NCI-H187 treated with DMSO at 0.1 percent for 48 hours (cell line): ENCODE results near the gene NR4A3.

Experiments used
- DNase-seq: peaks from one replicate; lab custom pipeline; 2025; lab: John Stamatoyannopoulos, UW

NR4A3 gene

DNA sequence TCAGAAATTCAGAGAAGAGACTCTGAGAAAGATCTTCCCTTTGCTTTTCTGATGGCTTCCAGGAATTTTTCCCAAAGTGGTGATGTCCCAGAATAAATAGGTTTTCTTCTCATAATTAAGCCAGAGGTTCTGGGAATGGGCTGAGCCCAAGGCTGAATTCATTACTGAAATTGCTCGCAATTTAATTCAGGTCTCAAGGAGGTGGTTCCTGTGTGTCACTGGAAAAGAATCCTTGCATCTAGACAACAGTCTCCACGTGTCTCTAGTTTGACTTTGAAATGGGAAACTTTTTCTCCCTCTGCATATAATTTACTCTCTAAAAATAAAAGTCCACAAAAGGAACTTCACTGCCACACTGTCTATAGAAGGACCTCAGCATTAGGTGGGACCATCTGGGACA is 57.0 kb downstream of the NR4A3 start:
- no peak for DNase-seq

DNA sequence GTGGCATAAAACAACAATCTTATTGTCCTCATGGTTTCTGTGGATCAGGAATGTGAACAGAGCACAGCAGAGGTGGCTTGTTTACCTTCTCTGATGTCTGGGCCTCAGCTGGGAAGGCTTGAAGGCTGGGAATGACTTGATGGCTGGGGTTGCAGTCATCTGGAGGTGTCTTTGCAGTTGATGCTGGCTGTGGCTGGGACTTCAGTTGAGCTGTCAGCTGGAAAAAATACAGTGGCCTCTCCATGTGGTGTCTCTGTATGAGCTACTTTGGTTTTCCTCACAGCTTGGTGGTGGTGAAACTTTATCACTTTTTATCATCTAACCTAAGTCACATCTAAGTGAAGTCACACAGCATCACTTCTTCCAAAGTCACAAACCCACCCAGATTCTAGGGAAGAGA is 60.1 kb downstream of the NR4A3 start:
- DNase-seq: no peak

- DNase-seq: no peak
Observed at GRCh38 chr9:99885747-99886146, 64.1 kb downstream of the NR4A3 start.

DNA sequence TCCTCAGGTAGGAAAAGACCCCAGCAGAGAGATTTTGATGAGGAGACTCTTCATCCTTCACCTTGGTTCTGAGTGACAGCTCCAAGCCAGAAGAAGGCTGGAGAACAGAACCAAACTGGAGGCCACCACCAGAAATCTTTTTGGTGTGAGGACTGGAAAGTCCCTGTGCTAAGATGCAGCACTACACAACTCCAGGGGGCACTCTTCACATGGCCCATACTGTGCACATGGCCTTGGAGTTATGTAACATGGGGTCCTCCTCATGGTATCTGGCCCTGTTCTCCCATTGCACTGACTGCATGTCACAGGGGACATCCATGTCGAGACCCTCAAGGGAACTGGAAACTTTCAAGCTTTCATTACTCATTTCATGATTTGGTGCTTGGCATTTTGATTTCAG is 67.4 kb downstream of the NR4A3 start:
- DNase-seq: no peak

DNA sequence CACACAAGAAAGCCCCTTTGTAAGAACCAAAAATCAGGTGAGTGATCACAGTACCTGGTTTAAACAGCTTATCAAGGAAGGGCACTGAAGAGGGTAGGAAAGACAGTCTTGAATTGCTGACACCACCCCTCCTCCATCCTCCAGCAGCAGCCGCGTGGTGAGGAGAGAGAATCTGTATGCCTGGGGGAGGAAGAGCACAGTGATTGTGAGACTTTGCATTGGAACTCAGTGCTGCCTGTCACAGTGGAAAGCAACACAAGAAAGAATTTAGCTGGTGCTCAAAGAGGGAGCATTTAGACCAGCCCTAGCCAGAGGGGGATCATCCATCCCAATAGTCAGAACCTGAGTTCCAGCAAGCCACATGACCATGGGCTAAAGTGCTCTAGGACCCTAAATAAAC is 73.1 kb downstream of the NR4A3 start:
- no peak for DNase-seq

DNA sequence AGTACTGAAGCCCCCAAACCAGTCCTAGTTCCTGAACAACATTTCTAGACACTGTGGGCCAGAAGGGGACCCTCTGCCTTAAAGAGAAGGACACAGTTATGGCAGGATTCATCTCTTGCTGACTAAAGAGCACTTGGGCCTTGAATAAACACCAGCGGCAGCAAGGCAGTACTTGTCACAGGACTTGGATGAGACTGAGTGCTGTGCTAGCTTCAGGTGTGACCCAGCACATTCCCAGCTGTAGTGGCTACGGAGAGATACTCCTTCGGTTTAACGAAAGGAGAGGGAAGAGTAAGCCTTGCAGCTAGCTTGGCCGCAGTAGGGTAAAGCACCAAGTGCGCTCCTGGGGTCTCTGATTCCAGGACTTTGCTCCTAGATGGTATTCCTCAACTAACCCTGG is 73.8 kb downstream of the NR4A3 start:
- no peak for DNase-seq

GRCh38 chr9:99896119-99896518 is 74.4 kb downstream of the NR4A3 start:
- DNase-seq: no peak

DNA sequence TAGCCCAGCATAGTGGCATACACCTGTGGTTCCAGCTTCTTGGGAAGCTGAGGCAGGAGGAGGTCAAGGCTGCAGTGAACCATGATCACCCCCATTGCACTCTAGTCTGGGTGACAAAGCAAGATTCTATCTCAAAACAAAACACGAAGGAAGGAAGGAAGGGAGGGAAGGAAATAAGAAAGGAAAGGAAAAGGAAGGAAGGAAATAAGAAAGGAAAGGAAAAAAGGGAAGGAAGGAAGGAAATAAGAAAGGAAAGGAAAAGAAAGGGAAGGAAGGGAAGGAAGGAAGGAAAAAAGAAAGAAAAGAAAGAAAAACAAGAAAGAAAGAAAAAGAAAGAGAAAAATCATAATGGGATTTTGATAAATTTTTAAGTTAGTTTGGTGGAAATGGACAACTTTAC is 81.7 kb downstream of the NR4A3 start:
- no peak for DNase-seq

DNA sequence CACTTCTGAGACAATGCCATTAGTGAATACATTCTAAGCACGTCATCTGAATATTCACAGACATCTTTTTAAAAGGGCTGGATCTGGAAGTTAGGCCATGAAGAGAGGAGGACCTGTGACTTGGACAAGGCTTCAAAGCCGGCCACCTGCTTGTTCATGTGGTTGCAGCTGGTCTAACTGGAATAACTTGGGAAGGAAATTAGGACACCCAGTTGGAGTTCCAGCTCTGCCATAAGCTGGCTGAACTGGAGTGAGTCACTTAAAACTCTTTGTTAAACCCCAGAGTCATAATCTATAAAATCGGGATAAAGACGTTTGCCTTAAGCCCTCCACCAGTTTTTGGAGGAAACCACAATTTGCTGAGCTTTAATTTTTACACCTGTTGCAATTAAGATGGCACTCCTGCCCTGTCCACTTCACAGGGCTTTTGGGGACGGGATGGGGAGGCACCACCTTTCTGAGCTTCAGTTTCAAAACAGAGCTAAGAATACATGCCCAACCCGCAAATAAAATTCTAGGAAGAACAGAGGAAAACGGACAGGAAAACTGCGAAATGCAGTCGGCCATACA is 84.2 kb downstream of the NR4A3 start:
- DNase-seq: no peak

DNA sequence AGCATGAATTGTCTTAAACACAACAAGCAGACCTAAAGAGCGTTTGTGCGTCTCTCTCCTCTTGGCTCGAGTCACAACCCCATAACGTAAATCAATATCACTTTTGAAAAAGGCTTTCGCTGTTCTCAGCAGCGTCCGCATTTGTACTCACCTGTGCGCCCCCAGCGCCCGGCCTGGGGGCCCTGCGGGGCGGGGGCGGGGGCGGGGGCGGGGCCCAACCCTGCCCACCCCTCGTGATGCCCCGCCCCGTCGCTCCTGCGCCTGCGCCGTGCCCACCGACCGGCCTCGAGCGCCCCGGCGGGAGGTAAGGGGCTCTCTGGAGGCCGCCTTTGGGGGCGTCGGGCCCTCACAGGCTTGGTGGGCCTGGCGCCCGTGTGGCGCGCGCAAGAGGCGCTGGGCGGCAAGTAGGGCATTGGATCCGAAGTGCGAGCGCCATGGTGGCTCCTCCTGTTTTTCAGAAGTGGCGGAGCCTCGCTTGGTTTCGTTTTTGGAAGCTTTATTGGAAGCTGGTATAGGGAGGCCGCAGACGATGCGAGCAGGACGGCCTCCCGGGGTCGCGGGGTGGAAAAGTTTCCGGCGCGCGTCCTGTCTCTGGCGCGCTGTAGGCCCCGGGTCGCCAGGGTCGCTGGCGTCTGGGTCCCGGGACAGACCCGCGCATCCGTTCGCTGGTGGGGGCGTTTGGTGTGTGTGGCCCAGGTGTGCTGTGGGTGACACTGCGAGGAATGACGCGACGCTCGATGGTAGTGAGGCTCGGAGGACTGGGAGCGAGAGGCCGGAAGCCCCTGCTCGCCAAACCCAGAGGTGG is 84.9 kb downstream of the NR4A3 start, which contains the start of gene STX17:
Gene STX17 (plus strand): TSS at position 252 of the 805 bp plus-strand sequence. CDS start 8,586 bp downstream, outside the sequence.
- no peak for DNase-seq

GRCh38 chr9:99907208-99907532 is 85.5 kb downstream of the NR4A3 start:
- no peak for DNase-seq

GRCh38 chr9:99911600-99911999 is 89.9 kb downstream of the NR4A3 start:
- DNase-seq: no peak
